DND-41 (cell line): Measurements from ENCODE around the gene COL26A1.

Source experiments
- ATAC-seq: fragments of 200-7000 bp; cut with Tn5 transposase; 3 replicates; pipeline ENCODE4 v1.9.1; 2021; ENCODE audit warnings: low read depth; ENCODE audit not compliant: insufficient read depth
- DNase-seq: peaks from one replicate; pipeline ENCODE4 v3.0.0-alpha.2; 2020
- H2AFZ ChIP-seq: 2 replicates; pipeline ENCODE4 v1.6.0; 2012; ENCODE audit warnings: low read depth, low read length
- H3K27ac ChIP-seq: 2 replicates; pipeline ENCODE4 v1.5.1; 2012; ENCODE audit warnings: low read length, inconsistent platforms
- H3K27me3 ChIP-seq: fragments of 200-600 bp; sonication (generic); 2 replicates; pipeline ENCODE4 v1.6.0; 2012; ENCODE audit warnings: low read length, mild to moderate bottlenecking, inconsistent platforms; ENCODE audit not compliant: insufficient read depth, poor library complexity
- H3K36me3 ChIP-seq: 2 replicates; pipeline ENCODE4 v1.5.1; 2012; ENCODE audit warnings: low read length, inconsistent platforms; ENCODE audit not compliant: insufficient read depth
- H3K4me1 ChIP-seq: 2 replicates; pipeline ENCODE4 v1.5.1; 2012; ENCODE audit warnings: mild to moderate bottlenecking, low read length; ENCODE audit not compliant: insufficient read depth
- H3K4me2 ChIP-seq: 2 replicates; pipeline ENCODE4 v1.6.0; 2012; ENCODE audit warnings: mild to moderate bottlenecking, moderate library complexity, low read length, inconsistent platforms; ENCODE audit not compliant: insufficient read depth
- H3K4me3 ChIP-seq, 2 experiments: fragments of 200-600 bp in 1 of 2; shearing (Covaris generic) in 1 of 2; 2 replicates each; pipeline ENCODE4 v1.5.1; 2012 to 2016; ENCODE audit warnings: inconsistent platforms in 2 of 2, low read length in 2 of 2, mild to moderate bottlenecking in 2 of 2, low read depth in 1 of 2, moderate library complexity in 1 of 2
- H3K79me2 ChIP-seq: 2 replicates; pipeline ENCODE4 v1.6.0; 2012; ENCODE audit warnings: low read length, inconsistent platforms; ENCODE audit not compliant: insufficient read depth
- H3K9ac ChIP-seq: 2 replicates; pipeline ENCODE4 v1.6.0; 2012; ENCODE audit warnings: low read depth, mild to moderate bottlenecking, inconsistent platforms, low read length, moderate library complexity
- H3K9me3 ChIP-seq: 2 replicates; pipeline ENCODE4 v1.5.1; 2012; ENCODE audit warnings: low read length, moderate library complexity, mild to moderate bottlenecking, inconsistent platforms; ENCODE audit not compliant: insufficient read depth, severe bottlenecking
- H4K20me1 ChIP-seq: 2 replicates; pipeline ENCODE4 v1.6.0; 2012; ENCODE audit warnings: low read length; ENCODE audit not compliant: insufficient read depth
- CTCF ChIP-seq: IDR thresholded peaks from 2 replicates; pipeline ENCODE4 v1.5.1; 2012; ENCODE audit warnings: borderline replicate concordance, low read length, moderate library complexity, mild to moderate bottlenecking; ENCODE audit not compliant: poor library complexity, severe bottlenecking; ENCODE audit errors: extremely low read depth
- EZH2 ChIP-seq: IDR thresholded peaks from 3 replicates; pipeline ENCODE4 v1.6.1; 2012; ENCODE audit warnings: borderline replicate concordance, low read depth, mild to moderate bottlenecking, moderate library complexity, low read length, inconsistent platforms; ENCODE audit not compliant: severe bottlenecking

Gene COL26A1

DNA sequence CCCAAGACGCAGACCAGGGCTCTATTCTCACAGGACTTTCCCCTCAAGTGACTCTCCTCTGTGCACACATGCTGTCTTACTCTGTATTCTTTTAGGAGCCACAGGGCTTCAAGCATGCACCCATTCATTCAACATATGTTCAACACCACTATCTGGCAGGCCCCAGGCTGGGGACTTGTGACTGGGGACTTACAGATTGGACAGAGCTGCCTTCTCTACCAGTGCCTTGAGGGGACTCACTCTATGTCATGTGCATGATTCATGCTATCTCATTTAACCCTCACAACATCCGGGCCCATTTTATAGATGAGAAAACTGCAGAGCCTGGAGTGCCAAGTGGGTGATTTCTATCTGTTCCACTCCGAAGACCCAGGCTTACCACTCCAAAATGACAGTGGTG is 232.1 kb downstream of the COL26A1 start:
- Histone ChIP-seq H3K27me3 (peaks cover 8% of the 10 kb centered on the region), H3K4me3 (no peak overlapping the region), H3K27ac (no peak overlapping the region), H3K79me2 (no peaks in the 10 kb centered on the region), H3K9me3 (no peaks in the 10 kb centered on the region), H3K4me1 (no peaks in the 10 kb centered on the region), H3K36me3 (no peaks in the 10 kb centered on the region), H4K20me1 (no peaks in the 10 kb centered on the region), H3K4me2 (no peak overlapping the region), H2AFZ (no peak overlapping the region), H3K9ac (no peak overlapping the region)
- TF ChIP-seq EZH2 (no peak), CTCF (no peak)
- DNase-seq (no peak), ATAC-seq (no peak)

DNA sequence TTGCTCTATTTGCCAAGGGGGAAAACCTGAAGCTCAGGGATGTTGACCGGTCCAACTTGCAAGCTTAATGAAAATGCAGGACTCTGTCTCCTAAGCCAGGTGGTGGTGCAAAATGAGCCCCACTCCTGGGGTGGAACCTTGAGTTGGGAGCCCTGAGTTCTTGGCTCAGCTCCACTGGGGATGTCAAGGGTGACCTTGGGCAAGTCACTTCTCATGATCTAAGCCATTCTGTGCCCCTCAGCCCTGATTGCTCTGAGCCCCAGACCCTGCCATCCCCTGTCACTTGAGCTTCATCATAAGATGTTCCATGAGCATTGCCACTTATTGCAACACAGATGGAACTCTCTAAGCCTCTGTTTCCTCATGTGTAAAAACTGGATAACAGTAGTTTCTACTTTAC is 232.6 kb downstream of the COL26A1 start:
- Histone ChIP-seq H3K9me3 (no peaks in the 10 kb centered on the region), H3K79me2 (no peaks in the 10 kb centered on the region), H4K20me1 (no peaks in the 10 kb centered on the region), H3K27me3 (peaks cover 8% of the 10 kb centered on the region), H2AFZ (no peak overlapping the region), H3K9ac (no peak overlapping the region), H3K4me3 (no peak overlapping the region), H3K27ac (no peak overlapping the region), H3K36me3 (no peaks in the 10 kb centered on the region), H3K4me2 (no peak overlapping the region), H3K4me1 (no peaks in the 10 kb centered on the region)
- DNase-seq (no peak), ATAC-seq (no peak)
- no peak for TF ChIP-seq CTCF
- no peak for TF ChIP-seq EZH2

- TF ChIP-seq CTCF (no peak), EZH2 (no peak)
- Histone ChIP-seq H3K4me1 (no peaks in the 10 kb centered on the region), H3K9me3 (no peaks in the 10 kb centered on the region), H3K4me3 (no peak overlapping the region), H3K9ac (no peak overlapping the region), H3K79me2 (no peaks in the 10 kb centered on the region), H3K27me3 (peaks cover 8% of the 10 kb centered on the region), H3K27ac (no peak overlapping the region), H3K36me3 (no peaks in the 10 kb centered on the region), H4K20me1 (no peaks in the 10 kb centered on the region), H2AFZ (no peak overlapping the region), H3K4me2 (no peak overlapping the region)
- DNase-seq (no peak), ATAC-seq (no peak)
Measured at GRCh38 chr7:101595766-101596537, 233.3 kb downstream of the COL26A1 start.

DNA sequence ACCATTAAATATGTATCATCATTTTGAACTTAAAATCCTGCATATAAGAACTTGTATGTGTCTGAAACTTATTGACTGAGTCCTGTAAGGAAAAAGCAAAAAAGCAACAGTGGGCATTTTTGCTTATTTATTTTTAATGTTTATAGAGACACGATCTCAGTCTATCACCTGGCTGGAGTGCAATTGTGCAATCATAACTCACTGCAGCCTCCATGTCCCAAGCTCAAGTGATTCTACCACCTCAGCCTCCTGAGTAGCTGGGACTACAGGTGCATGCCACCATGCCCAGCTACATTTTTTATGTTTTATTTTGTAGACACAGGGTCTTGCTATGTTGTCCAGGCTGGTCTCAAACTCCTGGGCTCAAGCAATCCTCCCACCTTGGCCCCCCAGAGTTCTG is 234.2 kb downstream of the COL26A1 start:
- Histone ChIP-seq H3K4me2 (no peak overlapping the region), H3K79me2 (no peaks in the 10 kb centered on the region), H3K9ac (no peak overlapping the region), H2AFZ (no peak overlapping the region), H3K27me3 (peaks cover 8% of the 10 kb centered on the region), H3K36me3 (no peaks in the 10 kb centered on the region), H3K9me3 (no peaks in the 10 kb centered on the region), H3K4me1 (no peaks in the 10 kb centered on the region), H3K4me3 (no peak overlapping the region), H3K27ac (no peak overlapping the region), H4K20me1 (no peaks in the 10 kb centered on the region)
- ATAC-seq (no peak), DNase-seq (no peak)
- TF ChIP-seq CTCF (no peak), EZH2 (no peak)
